T-helper 22 cell (primary cell): Measurements from ENCODE around the gene RASD2.
A peak's percentile ranks its signal among the peaks of the same experiment; 100 is the strongest.

Source experiments
- DNase-seq: peaks from one replicate; pipeline ENCODE4 v3.0.0-alpha.2; 2020; ENCODE audit warnings: low read depth

RASD2 gene

DNA sequence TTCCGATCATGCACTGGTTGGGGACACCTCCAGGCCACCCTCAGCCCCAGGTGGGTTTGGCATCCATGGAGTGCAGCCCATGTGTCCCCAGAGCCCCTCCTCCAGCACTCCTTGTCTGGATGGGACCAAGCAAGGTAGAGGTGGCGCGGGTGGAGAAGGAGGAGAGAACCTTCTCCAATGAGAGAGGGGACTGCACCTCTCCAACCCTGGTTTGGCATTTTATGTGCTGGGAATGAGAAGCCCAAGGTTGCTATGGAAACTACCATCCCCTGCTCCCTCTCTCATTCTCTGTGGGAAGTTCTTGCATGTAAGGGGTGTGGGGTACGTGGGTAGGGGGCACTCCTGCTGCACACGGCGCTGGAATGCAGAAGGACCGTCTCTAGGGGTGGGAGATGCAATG, 21.8 kb upstream of the RASD2 start:
- DNase-seq: no peak

DNA sequence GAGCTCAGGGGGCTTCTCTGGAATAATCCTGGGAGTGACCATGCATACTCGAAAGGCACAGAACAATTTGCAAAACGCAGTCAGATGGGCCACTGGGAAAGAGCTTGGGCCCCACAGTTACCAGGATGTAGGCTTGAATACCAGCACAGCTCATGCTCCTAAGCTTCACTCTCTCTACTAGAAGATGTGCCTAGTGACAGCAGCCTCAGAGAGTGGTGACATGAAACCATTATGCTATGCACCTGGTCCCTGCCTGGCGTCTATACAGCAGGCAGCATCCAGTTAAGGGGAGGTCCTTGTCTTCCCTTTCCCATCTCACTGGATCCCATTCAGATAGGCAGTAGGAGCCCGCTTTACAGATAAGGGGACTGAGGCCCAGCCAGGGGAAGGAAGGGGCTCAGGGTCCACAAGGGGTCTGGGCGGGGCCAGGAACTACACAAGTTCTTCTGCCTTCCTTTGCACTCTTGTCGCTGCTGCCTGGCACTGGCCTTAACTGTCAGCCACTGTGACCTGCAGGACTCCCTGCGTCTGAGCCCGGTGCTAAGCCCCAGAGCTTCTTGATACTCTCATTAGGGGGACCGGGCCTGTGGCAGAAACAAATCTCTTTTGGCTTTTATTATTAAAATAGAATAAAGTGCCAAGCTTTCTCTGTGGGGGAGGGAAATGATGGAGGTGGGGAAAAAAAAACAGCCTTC, 21.2 kb upstream of the RASD2 start:
- no peak for DNase-seq

GRCh38 chr22:35521358-35522224, 19.0 kb upstream of the RASD2 start:
- no peak for DNase-seq

DNA sequence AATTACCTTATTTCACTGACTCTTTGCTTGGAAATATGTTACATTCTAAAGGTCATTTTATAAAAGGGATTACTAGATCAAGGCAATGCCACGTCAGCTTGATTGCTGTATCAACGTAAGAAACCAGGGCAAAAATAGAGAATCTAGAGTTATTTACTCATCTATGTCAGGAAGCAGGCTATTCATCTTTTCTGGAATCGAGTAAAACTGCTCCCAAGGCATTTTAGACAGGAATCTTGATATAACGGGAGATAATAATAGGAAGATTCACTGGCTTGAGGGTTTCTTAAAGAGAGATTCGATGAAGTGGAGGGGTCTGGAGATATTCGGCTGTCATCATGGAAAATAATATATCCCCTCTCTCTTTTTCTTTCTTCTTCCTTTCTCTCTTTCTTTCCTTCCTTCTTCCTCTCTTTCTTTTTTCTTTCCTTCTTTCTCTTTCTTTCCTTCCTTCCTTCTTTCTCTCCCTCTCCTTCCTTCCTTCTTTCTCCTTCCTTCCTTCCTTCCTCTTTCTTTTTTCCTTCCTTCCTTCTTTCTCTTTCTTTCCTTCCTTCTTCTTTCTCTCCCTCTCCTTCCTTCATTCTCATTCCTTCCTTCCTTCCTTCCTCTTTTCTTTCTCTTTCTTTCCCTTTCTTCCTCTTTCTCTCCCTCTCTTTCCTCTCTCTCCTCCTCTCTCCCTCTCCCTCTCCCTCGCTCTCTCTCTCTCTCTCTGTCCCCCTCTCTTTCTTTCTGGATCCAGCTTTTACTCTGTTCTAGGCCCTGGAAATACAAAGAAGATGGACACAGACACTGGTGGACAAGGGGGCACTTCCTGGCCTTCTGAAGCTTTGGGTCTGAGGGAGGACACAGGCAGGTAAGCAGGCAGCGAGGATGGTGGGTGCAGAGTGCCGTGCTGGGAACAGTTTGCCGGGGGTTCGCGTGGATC, 18.1 kb upstream of the RASD2 start:
- no peak for DNase-seq

DNA sequence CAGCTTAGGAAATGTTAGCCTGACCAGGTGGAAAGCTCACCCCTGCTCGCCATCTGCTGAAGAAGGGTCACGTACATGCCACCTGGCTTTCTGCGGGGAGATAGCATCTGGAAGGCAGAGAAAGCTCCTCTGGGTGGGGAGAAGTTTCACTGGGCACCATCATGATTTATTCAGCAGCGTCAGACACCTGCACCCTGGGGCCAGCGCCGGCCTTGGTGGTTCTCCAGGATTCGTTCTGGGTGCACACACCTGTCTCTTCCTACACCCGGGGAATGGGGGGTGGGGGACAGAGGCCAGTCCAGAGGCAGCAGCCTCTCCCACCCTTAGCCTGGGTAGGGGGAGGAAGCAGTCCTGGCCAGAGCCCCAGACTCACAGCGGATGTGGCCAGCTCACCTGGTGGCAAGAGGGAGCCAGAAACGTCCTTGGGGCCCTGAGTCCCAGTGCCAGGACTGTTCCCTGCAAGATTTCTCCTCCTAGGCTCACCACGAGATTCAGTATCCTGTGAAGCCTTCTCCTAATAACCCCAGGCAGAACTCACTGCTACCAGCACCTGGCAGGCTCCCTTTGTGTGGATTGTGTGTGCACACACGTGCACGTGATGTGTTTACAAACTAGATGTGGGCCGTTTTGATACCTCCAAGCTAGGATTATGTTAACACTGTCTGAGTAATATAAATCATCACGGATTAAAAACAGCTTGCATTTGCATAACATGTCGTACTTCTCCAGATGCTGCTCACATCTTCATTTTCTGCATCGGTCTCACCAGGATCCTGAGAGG, 17.3 kb upstream of the RASD2 start:
- DNase-seq: no peak

- DNase-seq: no peak
Observed at GRCh38 chr22:35524966-35525686, 15.5 kb upstream of the RASD2 start.

DNA sequence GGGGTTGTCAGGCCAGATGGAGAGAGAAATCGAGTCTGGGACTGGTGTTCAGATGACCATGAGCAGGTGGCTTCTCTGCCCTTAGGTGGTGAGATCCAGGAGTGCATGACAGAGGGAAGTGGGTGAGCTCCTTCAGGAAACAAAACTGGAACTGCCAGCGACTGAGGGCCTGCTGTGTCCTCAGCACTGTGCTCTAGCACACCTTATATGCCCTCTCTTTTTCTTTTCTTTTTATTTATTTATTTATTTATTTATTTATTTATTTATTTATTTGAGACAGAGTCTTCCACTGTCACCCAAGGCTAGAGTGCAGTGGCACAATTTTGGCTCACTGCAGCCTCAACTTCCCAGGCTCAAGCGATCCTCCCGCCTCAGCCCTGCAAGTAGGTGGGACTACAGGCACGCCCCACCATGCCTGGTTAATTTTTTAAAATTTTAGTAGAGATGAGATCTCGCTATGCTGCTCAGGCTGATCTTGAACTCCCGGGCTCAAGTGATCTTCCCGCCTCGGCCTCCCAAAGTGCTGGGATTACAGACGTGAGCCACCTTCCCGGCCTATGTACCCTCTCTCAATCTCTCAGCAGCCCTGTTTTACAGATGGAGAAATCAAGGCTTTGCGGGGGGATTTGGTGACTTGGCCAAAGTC, 14.8 kb upstream of the RASD2 start:
- DNase-seq: no peak

- no peak for DNase-seq
Observed at GRCh38 chr22:35526333-35526979, 14.2 kb upstream of the RASD2 start.

- DNase-seq: no peak
Observed at GRCh38 chr22:35528927-35529326, 11.7 kb upstream of the RASD2 start.

- DNase-seq: no peak
Observed at GRCh38 chr22:35530700-35531099, 9.9 kb upstream of the RASD2 start.

DNA sequence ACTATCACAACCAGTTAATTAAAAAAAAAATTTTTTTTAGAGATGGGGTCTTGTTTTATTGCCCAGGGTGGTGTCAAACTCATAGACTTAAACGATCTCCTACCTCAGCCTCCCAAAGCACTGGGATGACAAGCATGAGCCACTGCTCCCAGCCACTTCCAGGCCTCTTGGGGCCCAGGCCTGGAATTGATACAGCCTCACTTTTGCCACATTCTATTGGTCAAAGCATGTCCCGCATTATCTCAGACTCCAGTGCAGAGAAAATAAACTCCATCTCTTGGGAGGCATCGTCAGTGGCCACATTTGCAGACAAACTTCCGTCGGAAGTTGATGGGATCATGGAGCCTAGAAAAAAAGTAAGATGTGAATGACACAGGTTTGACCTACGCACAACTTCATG, 9.4 kb upstream of the RASD2 start:
- DNase-seq: no peak

DNA sequence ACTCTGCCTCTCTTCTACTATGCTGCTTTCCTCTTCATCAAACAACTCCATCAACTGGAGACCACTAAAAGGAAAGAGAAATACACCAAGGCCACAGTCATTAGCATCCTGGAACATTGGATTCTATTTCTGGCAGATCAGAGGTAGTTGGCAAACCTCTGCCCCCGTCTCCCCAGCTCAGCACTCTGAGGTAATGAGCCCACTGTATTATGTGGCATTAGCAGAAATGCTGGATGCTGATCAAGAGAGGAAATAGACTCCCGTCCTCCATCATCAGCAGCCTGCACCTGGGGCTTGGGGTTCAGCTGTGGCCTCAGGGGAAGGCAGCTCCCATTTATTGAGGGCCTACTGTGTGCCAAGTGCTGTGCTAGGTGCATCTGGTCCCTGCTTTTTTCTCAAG, 9.0 kb upstream of the RASD2 start:
- no peak for DNase-seq

DNA sequence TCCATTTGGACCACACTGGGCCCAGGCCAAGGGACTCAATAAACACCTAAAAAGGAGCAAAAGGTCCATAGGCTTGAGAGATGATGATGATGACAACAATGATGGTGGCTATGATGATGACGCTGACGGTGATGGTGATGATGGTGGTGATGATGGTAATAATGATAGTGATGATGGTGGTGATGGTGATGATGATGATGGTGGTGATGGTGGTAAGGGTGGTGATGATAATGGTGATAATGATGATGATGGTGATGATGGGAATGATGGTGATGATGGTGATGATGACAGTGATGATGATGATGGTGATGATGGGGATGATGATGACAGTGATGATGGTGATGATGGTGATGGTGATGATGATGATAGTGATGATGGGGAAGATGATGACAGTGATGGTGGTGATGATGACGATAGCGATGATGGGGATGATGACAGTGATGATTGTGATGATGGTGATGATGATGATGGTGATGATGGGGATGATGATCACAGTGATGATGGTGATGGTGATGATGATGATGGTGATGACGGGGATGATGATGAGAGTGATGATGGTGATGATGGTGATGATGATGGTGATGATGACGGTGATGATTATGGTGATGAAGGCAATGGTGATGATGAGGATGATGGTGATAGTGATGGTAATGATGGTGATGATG, 7.1 kb upstream of the RASD2 start:
- no peak for DNase-seq

DNA sequence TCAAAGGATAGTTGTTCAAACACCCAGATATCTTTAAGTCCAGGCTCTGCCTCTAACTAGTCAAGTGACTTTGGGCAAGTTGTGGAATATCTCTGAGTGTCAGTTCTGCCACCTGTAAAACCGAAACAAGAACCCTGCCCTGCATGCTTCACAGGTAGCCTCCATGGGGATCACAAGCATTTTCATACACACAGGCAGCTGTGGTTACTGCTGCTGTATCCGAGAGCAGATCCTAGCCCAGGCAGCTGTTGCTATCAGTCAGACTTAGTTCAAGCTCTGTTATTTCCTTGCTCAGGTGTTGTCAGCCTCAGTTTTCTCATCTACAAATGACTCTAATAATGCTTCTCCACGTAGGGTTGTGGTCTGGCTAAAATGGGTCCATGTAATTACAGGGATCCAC, 6.5 kb upstream of the RASD2 start:
- no peak for DNase-seq

DNA sequence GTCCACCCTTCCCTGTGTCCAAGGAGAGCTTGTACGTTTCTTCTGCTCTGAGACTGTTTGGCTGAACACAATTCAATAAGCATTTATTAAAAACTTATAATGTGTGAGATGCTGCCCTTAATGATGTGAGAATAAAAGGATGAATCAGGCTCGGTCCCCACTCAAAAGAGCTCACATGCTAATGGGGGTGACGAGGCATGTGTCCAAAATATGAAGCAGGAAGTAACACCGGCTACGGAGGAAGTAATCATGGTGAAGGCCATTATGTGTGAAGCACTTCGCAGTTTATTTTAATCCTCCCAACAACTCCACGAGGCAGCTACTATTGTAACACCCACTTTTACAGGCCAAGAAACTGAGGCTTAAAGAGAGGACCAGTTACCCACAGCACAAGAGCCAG, 3.4 kb upstream of the RASD2 start:
- no peak for DNase-seq

- no peak for DNase-seq
Observed at GRCh38 chr22:35538801-35539321, 1.8 kb upstream of the RASD2 start.

DNA sequence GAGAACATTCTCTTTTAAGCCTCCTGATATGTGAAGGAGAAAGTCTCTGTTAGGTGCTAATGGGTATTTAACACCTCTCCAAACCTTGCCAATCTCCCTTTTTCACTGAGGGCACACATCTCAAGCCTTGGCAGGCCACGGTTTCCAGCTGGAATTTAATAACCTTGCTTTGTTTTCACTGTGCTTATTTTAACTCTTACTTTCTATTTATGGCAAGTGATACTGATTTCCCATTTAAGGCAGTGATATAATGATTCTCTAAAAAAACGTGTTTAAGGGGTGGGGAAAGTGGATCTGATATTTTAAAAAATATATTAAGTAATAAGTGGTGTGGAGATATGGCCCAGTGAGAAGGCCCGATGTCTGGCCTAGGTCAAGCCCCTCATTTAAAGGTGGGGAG, 1.1 kb upstream of the RASD2 start:
- DNase-seq: no peak

GRCh38 chr22:35539910-35540594, 579 bp upstream of the RASD2 start:
- peak; percentile 39 for DNase-seq
